ENCODE measurements around the gene CAPSL. TPM values are rescaled to one million over a fixed set of nuclear protein-coding genes. Genes with fewer than 3 reads are reported as not detected.
"Not testable (repeated sequence)": the region's sequence is repeated elsewhere in the genome, so short reads cannot be mapped to it uniquely, and the experiment has no call there.

The CAPSL gene
- total RNA-seq, 3 donors from 2014 or later = 0.30 to 0.87 (median 0.40) TPM

- Mint-ChIP-seq H3K4me1 (ENCODE audit: low read depth) (peaks cover 48% of the 10 kb centered on the region), H3K9me3 (no peaks in the 10 kb centered on the region), H3K27me3 (ENCODE audit: low read depth) (no peaks in the 10 kb centered on the region), H3K4me3 (no peak overlapping the region), H3K36me3 (ENCODE audit: insufficient read depth) (no peaks in the 10 kb centered on the region)
- no peak for ATAC-seq
- DNase-seq = no peak
These were observed 39.3 kb downstream of the CAPSL start for GRCh38 chr5:35898952-35899660.

GRCh38 chr5:35894131-35894530 lies 44.3 kb downstream of the CAPSL start:
- ATAC-seq (no peak), DNase-seq (no peak)
- Mint-ChIP-seq H3K9me3 (no peaks in the 10 kb centered on the region), H3K4me3 (no peak overlapping the region), H3K27me3 (ENCODE audit: low read depth) (no peaks in the 10 kb centered on the region), H3K36me3 (ENCODE audit: insufficient read depth) (no peaks in the 10 kb centered on the region), H3K4me1 (ENCODE audit: low read depth) (peaks cover 5% of the 10 kb centered on the region)

- H3K27me3 Mint-ChIP-seq (ENCODE audit: low read depth); DNase-seq; H3K4me3 Mint-ChIP-seq; H3K4me1 Mint-ChIP-seq (ENCODE audit: low read depth); H3K9me3 Mint-ChIP-seq; ATAC-seq; H3K36me3 Mint-ChIP-seq (ENCODE audit: insufficient read depth): not testable (repeated sequence)
These were observed 45.6 kb downstream of the CAPSL start for GRCh38 chr5:35892799-35893198.

- Mint-ChIP-seq H3K4me1 (ENCODE audit: low read depth) (no peaks in the 10 kb centered on the region), H3K36me3 (ENCODE audit: insufficient read depth) (no peaks in the 10 kb centered on the region), H3K9me3 (no peaks in the 10 kb centered on the region), H3K27me3 (ENCODE audit: low read depth) (no peaks in the 10 kb centered on the region), H3K4me3 (no peak overlapping the region)
- no peak for DNase-seq
- no peak for ATAC-seq
These were observed 48.1 kb downstream of the CAPSL start for GRCh38 chr5:35890021-35891020.

GRCh38 chr5:35887321-35888100 lies 50.9 kb downstream of the CAPSL start:
- H3K4me1 Mint-ChIP-seq (ENCODE audit: low read depth) = peaks cover 22% of the 10 kb centered on the region
- H3K9me3 Mint-ChIP-seq = no peaks in the 10 kb centered on the region
- H3K27me3 Mint-ChIP-seq (ENCODE audit: low read depth) = no peaks in the 10 kb centered on the region
- H3K36me3 Mint-ChIP-seq (ENCODE audit: insufficient read depth) = no peaks in the 10 kb centered on the region
- H3K4me3 Mint-ChIP-seq = no peak overlapping the region
- DNase-seq = no peak
- no peak for ATAC-seq

- no peak for DNase-seq
- Mint-ChIP-seq H3K36me3 (ENCODE audit: insufficient read depth) (no peaks in the 10 kb centered on the region), H3K27me3 (ENCODE audit: low read depth) (no peaks in the 10 kb centered on the region), H3K4me1 (ENCODE audit: low read depth) (peaks cover 26% of the 10 kb centered on the region), H3K9me3 (no peaks in the 10 kb centered on the region), H3K4me3 (no peak overlapping the region)
- no peak for ATAC-seq
These were observed 52.0 kb downstream of the CAPSL start for GRCh38 chr5:35886381-35886780.

- Mint-ChIP-seq H3K4me3 (no peak overlapping the region), H3K9me3 (peaks cover 4% of the 10 kb centered on the region), H3K4me1 (ENCODE audit: low read depth) (peaks cover 35% of the 10 kb centered on the region), H3K27me3 (ENCODE audit: low read depth) (no peaks in the 10 kb centered on the region), H3K36me3 (ENCODE audit: insufficient read depth) (peaks cover 8% of the 10 kb centered on the region)
- DNase-seq (no peak), ATAC-seq (no peak)
These were observed 53.6 kb downstream of the CAPSL start for GRCh38 chr5:35884773-35885172.

- no peaks in the 10 kb centered on the region for H3K27me3 Mint-ChIP-seq (ENCODE audit: low read depth)
- H3K4me1 Mint-ChIP-seq (ENCODE audit: low read depth) = peaks cover 40% of the 10 kb centered on the region
- H3K36me3 Mint-ChIP-seq (ENCODE audit: insufficient read depth) = peaks cover 10% of the 10 kb centered on the region
- no peak overlapping the region for H3K4me3 Mint-ChIP-seq
- ATAC-seq = peak; percentile 79 to 83
- no peak for DNase-seq
- H3K9me3 Mint-ChIP-seq = peaks cover 4% of the 10 kb centered on the region
These were observed 54.1 kb downstream of the CAPSL start for GRCh38 chr5:35884191-35884769.

GRCh38 chr5:35881758-35882157 lies 56.7 kb downstream of the CAPSL start:
- H3K4me1 Mint-ChIP-seq (ENCODE audit: low read depth) = peaks cover 63% of the 10 kb centered on the region
- H3K9me3 Mint-ChIP-seq = peaks cover 16% of the 10 kb centered on the region
- ATAC-seq (no peak), DNase-seq (no peak)
- H3K4me3 Mint-ChIP-seq = no peak overlapping the region
- H3K36me3 Mint-ChIP-seq (ENCODE audit: insufficient read depth) = peaks cover 33% of the 10 kb centered on the region
- no peaks in the 10 kb centered on the region for H3K27me3 Mint-ChIP-seq (ENCODE audit: low read depth)

- Mint-ChIP-seq H3K27me3 (ENCODE audit: low read depth) (no peaks in the 10 kb centered on the region), H3K36me3 (ENCODE audit: insufficient read depth) (peaks cover 47% of the 10 kb centered on the region)
These were observed 58.3 kb downstream of the CAPSL start for GRCh38 chr5:35880156-35880555.

GRCh38 chr5:35879649-35880048 lies 58.8 kb downstream of the CAPSL start:
- DNase-seq (no peak), ATAC-seq (no peak)
- peaks cover 53% of the 10 kb centered on the region for H3K36me3 Mint-ChIP-seq (ENCODE audit: insufficient read depth)
- no peak overlapping the region for H3K4me3 Mint-ChIP-seq
- no peaks in the 10 kb centered on the region for H3K27me3 Mint-ChIP-seq (ENCODE audit: low read depth)
- H3K4me1 Mint-ChIP-seq (ENCODE audit: low read depth) = peaks cover 78% of the 10 kb centered on the region
- H3K9me3 Mint-ChIP-seq = peaks cover 21% of the 10 kb centered on the region

More at GRCh38 chr5:35880156-35880555, 58.3 kb downstream of the CAPSL start:
- peaks cover 76% of the 10 kb centered on the region for H3K4me1 Mint-ChIP-seq (ENCODE audit: low read depth)
- ATAC-seq (no peak), DNase-seq (no peak)
- H3K9me3 Mint-ChIP-seq = peaks cover 21% of the 10 kb centered on the region
- peak overlapping the region; percentile 29 for H3K4me3 Mint-ChIP-seq

GRCh38 chr5:35879096-35879495 lies 59.3 kb downstream of the CAPSL start:
- no peak for ATAC-seq
- H3K4me1 Mint-ChIP-seq (ENCODE audit: low read depth) = peaks cover 79% of the 10 kb centered on the region
- no peaks in the 10 kb centered on the region for H3K27me3 Mint-ChIP-seq (ENCODE audit: low read depth)
- H3K36me3 Mint-ChIP-seq (ENCODE audit: insufficient read depth) = peaks cover 58% of the 10 kb centered on the region
- peaks cover 24% of the 10 kb centered on the region for H3K9me3 Mint-ChIP-seq
- DNase-seq = no peak
- no peak overlapping the region for H3K4me3 Mint-ChIP-seq

GRCh38 chr5:35878079-35878478 lies 60.3 kb downstream of the CAPSL start:
- Mint-ChIP-seq H3K4me3 (no peak overlapping the region), H3K27me3 (ENCODE audit: low read depth) (no peaks in the 10 kb centered on the region), H3K4me1 (ENCODE audit: low read depth) (peaks cover 79% of the 10 kb centered on the region), H3K36me3 (ENCODE audit: insufficient read depth) (peaks cover 68% of the 10 kb centered on the region), H3K9me3 (peaks cover 24% of the 10 kb centered on the region)
- ATAC-seq = no peak
- DNase-seq = no peak

- no peak for DNase-seq
- peaks cover 77% of the 10 kb centered on the region for H3K4me1 Mint-ChIP-seq (ENCODE audit: low read depth)
- peaks cover 71% of the 10 kb centered on the region for H3K36me3 Mint-ChIP-seq (ENCODE audit: insufficient read depth)
- peak; percentile 28 to 32 for ATAC-seq
- H3K9me3 Mint-ChIP-seq = peaks cover 24% of the 10 kb centered on the region
- H3K4me3 Mint-ChIP-seq = no peak overlapping the region
- H3K27me3 Mint-ChIP-seq (ENCODE audit: low read depth) = no peaks in the 10 kb centered on the region
These were observed 60.8 kb downstream of the CAPSL start for GRCh38 chr5:35877655-35878054.
